Measurements from ENCODE around the gene PRR19.

DNA sequence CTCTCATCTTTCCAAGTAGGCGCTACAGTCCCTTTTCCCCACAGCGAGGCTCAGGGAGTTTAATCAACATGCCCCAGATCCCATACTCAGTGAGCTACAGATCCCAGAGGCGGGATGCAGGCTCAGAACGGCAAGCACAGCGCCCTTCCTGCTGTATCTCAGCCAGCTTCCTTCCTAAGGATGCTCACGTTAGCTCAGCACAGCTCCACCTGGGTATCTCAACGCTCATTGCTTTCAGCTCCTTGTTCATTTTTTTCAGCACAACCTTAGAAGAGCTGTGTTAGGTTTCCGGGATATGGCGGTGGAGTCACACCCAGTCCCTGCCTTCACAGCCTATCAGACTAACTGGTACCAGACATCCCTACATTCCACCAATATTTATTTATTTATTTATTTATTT lies 20.4 kb downstream of the PRR19 start:
- TF ChIP-seq, protein P1, sequence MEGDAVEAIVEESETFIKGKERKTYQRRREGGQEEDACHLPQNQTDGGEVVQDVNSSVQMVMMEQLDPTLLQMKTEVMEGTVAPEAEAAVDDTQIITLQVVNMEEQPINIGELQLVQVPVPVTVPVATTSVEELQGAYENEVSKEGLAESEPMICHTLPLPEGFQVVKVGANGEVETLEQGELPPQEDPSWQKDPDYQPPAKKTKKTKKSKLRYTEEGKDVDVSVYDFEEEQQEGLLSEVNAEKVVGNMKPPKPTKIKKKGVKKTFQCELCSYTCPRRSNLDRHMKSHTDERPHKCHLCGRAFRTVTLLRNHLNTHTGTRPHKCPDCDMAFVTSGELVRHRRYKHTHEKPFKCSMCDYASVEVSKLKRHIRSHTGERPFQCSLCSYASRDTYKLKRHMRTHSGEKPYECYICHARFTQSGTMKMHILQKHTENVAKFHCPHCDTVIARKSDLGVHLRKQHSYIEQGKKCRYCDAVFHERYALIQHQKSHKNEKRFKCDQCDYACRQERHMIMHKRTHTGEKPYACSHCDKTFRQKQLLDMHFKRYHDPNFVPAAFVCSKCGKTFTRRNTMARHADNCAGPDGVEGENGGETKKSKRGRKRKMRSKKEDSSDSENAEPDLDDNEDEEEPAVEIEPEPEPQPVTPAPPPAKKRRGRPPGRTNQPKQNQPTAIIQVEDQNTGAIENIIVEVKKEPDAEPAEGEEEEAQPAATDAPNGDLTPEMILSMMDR (IDR thresholded peaks at IDR 0.05), result no peak
- TF ChIP-seq POLR2A (IDR thresholded peaks at IDR 0.05) (no peak), POLR2AphosphoS5 (IDR thresholded peaks at IDR 0.05) (no peak)

All from upper lobe of left lung (tissue), 4 donors.